Stimulated activated CD4-positive, alpha-beta T cell treated with anti-CD3 and anti-CD28 coated beads, TNF-alpha, amount 100 ng/mL, for 24 hours (primary cell): ENCODE measurements around the gene ZDHHC9.
"Not testable (repeated sequence)": the region's sequence is repeated elsewhere in the genome, so short reads cannot be mapped to it uniquely, and the experiment has no call there.

ENCODE experiments used
- DNase-seq, 3 experiments: peaks; one replicate each; pipeline ENCODE4 v3.0.0-alpha.2; 2020; ENCODE audit warnings: low read depth in 3 of 3

The ZDHHC9 gene

DNA sequence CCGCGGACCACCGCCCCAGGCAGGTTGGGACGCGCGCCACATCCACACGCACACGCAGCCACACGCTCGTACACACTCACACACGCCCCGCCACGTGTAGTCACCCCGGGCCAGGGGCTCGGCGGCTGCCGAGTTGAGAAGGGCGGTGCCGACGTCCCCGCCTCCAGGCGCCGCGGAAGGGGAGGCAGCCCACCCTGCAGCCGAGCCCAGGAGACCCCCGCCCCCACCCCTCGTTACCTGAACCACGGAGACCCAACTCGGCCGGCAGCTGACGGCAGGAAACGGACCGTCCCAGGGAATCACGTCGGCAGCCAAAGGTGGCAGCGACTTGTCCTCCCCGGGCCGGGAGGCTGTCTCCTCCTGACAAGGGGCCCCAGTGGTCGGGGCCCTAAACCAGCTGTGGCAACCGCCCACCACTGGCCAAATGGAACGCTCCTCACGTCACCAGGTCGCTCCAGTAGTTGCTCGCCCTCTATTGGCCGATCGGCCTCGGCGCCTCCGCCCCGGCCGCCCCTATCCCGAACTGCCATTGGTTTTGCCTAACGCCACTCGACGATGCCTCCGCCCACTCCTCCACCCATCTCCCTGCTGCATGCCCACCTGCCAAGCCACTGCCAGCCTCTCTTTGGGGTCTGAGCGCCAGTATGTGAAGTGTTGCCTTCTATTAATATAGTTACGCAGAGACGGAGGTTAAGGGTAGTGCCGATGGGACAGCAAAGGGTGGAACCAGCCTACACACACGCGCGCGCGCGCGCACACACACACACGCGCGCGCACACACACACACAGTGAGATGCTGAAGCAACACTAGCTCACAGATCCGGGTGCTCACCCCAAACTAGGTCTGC, at the start of gene ZDHHC9:
Gene ZDHHC9 (minus strand): TSS at position 428 of the 848 bp plus-strand sequence. CDS start 1,941 bp downstream, outside the sequence.
- peak; percentile 69 to 84 (median 70) for DNase-seq

DNA sequence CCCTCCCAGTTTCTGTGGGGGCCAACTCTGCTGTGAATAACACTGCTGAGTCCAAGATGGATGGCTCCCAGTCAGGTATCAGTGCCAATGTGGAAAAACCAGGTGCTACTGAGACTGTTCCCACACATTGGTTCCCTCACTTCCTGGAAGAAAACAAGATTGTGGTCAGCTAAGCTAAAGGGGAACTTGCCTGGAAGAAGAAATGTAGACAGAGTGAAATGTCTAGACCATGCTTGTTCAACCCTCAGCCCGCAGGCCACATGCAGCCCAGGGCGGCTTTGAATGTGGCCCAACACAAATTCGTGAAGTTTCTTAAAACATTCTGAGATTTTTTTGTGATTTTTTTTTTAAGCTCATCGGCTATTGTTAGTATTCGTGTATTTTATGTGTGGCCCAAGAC, 33.7 kb upstream of the ZDHHC9 start:
- no peak for DNase-seq

DNA sequence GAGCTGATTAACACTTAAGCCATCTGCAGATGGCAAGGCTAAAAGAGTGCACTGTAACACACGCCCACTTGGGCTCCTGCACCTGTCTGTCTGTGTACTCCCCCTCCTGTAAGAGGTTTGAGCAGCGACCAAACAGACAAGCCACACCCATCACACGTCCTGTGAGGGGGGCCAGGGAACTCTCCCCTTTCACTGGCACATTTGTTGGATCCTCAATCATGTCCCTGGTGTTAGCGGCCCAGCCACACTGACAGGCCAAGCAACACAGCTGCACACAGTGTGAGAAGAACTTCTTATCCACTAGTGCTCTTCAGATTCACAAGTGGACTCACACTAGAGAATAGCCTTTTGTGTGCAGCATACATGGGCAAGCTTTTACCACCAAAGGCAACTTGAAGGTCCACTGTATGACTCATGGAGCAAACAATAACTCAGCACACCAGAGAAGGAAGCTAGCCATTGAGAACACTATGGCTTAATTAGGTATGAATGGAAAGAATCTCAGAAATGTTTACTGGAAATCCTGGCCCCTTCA, 33.2 kb upstream of the ZDHHC9 start:
- DNase-seq = no peak

DNA sequence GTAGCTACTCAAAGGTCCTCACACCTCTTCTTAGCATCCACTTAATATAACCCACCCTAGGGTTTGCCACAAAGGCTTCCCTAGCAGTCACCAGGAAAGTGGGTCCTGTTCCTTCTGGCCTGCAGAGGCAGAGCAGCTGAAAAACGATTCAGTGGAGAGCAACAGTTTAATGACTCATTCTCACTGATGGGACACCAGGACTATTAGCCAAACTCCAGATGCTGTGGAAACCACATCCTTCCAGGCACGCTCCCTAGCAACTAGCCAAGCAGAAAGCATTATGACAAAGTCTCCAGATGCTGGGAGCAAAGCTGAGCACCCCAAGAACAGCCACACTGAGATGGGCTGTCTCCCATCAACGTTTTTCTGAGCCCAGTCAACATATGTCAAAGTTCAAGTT, 32.0 kb upstream of the ZDHHC9 start:
- no peak for DNase-seq

DNA sequence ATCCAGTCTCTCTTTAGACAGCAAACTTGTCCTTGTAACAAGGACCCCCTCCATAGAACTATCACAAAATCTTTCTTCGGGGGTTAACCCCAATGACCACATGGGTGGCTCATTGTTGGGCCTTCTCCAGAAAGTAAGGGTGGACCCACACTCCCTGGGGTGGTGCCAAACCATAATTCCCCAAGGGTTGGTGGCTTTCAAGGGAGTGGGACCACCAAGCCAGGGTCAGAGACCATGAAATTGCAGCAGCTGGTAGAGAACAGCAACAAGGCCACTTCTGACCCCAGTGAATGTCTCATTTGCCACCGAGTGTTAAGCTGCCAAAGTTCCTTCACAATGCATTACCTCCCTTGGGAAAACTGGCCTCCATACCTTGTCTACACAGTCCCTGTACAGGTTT, 28.8 kb upstream of the ZDHHC9 start:
- DNase-seq = no peak

DNA sequence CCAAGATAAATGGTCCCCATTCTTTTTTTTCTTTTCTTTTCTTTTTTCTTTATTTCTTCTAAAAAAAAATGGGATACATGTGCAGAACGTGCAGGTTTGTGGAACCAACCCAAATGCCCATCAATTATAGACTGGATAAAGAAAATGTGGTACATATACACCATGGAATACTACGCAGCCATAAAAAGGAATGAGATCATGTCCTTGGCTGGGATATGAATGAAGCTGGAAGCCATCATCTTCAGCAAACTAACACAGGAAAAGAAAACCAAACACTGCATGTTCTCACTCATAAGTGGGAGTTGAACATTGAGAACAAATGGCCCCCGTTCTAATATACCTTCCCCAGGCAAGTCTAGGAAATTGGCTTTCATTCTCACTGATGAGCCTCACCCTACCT, 22.6 kb upstream of the ZDHHC9 start:
- DNase-seq = not testable (repeated sequence)

DNA sequence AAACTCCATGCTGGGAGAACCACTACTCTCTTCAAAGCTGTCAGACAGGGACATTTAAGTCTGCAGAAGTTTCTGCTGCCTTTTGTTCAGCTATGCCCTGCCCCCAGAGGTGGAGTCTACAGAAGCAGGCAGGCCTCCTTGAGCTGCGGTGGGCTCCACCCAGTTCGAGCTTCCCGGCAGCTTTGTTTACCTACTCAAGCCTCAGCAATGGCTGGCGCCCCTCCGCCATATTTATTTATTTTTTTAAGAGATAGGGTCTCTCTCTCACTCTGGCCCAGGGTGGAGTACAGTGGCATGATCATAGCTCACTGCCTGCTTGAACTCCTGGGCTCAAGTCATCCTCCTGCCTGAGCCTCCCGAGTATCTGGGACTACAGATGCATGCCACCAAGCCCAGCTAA, 15.4 kb upstream of the ZDHHC9 start:
- DNase-seq = not testable (repeated sequence)

DNA sequence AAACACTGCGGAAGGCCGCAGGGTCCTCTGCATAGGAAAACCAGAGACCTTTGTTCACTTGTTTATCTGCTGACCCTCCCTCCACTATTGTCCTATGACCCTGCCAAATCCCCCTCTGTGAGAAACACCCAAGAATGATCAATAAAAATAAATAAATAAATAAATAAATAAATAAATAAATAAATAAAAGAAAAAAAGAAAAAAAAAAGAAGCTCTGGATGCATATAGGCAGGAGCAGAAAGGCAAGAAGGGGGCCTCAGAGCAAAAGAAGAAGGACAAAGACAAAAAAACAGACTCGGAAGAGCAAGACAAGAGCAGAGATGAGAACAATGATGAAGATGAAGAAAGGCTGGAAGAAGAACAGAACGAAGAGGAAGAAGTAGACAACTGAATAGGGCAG, 8.1 kb upstream of the ZDHHC9 start:
- not testable (repeated sequence) for DNase-seq

DNA sequence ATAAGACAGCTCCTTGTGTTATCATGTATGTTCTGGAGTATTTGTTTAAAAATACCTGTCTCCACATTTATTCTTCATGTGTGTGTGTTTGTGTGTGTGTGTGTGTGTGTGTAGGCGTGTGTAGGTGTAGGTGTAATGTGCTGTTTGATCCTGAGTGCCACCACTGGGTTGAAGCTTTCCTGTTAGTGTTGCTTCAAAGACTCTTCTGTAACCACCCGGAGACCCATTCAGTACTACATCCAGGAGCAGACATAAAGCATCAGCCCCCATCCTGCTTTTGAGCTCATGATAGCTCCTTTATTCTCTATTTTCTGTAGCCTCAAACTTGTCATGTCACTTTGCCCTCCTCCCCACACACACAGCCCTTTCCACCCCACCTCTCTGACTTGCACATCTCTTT, 3.0 kb upstream of the ZDHHC9 start:
- DNase-seq = no peak

DNA sequence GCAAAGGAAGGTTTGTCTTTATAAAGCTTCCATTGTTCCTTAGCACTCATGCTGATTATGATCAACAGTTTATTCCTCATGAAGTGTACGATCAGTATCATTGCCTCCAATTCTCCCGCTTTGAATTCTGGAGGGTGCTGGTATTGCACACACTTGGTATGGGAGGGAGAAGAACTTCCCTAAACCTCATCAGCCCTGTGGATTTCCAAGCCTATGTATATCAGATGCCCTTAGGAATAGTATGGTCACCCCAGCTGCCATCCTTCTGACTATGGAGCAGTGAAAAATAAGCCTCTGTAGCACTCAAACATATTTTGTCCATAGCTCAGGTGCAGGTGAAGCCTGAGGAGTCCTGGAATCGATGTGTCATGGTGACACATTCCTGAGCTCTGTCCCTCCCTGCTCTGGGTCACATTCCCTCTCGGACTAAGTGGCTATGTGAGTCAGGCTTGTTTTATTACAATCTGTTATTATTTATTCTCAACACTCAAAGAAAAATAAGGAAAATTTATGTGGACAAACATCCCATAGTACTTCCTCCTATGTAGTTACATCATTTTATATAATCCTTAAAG, 2.0 kb upstream of the ZDHHC9 start:
- no peak for DNase-seq

DNA sequence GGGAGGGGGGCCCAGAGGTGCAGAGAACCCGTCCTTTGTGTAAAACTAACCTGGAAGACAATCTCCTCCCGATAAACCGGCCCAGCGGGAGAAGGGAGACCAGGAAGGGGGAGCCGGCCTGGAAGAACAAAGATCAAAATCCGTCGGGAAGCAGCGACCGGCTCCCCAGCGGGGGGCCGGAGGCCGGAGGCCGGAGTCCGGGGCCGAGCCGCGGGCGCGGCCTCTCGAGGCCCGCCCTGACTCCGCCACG, 552 bp downstream of the ZDHHC9 start:
- no peak for DNase-seq

DNA sequence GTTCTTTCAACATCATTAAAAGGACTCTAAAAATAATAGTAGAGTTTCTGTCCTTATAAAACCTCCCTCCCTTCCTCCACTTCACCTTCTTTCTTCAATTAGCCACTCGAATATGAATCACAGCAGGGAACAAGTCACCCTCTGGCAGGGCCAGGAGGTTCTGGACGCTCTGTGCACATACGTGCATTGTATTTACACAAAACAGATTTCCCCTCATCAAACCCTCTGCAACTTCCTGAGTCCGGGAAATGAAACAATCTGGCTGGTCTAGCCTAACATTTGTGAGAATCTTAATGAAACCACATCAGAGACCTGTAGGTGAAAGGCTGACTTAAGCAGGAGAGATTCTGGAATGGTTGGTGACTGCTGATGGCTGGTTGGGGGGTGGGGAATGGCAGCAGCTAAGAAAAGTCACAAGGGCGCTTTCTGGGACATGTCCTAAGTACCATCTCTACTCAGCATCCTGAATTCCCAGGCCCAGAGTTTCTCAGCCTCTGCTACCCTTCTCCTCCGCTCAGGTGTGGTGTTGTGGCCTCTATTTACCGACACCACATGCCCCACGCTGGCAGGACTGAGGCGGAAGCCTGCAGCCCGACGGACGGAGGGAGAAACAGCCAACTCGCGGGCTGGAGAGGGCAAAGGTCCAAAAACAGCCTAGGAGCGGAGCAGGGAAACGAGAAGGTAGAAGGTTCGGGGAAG, 1.0 kb downstream of the ZDHHC9 start:
- DNase-seq = no peak

DNA sequence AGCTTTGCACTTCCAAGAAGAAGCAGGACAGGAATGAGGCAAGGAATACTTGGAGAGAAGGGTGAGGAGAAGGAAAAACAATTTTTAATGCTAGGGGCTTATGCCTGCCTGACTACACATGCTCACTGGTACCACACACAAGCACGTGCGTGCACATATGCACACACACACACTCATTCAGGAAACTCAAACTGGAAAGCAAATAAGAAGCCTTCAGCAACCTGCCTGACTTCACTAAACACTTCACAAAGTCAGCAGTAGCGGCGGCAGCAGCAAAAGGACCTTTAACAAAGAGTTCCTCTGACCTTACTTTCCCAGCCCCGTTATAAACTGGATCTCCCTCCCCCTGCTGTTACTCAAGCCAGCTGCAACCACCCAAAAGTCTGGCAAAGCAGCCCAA, 3.3 kb downstream of the ZDHHC9 start:
- no peak for DNase-seq

DNA sequence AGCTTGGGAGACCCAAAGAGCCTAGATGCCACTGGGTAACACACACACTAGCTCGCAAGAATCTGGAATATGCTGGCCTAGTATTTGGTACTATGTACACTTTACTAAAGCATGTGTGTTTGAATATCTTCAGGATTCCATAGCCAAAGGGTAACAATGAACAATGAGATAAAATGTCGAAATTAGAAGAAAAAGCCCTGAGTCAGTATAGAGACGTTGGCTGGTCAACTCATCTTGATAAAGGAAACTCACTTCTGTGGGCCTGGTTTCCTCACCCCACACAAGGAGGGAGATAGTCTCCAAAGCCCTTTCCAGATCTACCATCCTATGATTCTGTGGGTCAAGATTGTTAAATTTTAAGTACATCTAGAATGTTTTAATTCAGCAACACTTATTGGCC, 6.9 kb downstream of the ZDHHC9 start:
- no peak for DNase-seq

DNA sequence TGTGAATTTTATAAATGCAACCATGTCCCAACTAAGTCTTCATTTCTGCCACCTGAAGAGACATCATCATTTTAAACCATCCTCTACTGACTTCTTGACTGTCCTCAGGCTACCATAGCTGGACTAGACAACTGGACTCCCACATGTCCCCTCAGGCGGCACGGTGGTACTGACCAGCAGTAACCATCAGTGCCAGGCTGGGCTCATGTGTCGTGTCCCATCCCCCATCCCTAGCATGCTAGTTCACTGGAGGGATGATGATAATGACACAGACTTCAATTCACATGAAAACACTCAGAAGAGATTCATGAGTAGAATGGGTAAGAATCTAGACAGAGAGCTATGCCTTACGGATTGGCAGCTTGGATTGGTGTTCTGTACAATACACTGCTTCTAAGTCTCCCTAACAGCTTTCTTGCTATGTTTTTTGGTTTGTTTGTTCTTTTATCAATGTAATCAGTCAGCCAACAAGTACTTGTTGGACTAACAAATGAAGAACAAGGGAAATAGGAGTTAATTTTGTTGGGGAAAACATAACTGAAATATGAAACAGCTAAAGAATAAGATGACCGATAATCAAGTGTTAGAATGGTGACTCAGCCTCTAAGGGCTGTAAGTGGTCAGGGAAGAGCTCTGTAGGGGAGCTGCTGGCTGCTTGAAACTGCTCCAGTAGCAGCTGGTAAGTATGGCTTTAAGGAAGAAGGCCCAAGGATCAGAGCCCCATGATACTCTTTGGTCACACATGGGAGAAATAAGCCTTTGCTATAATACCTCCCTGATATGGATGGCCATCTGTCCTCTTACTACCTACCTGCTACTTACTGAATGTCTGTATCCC, 10.3 kb downstream of the ZDHHC9 start:
- no peak for DNase-seq

DNA sequence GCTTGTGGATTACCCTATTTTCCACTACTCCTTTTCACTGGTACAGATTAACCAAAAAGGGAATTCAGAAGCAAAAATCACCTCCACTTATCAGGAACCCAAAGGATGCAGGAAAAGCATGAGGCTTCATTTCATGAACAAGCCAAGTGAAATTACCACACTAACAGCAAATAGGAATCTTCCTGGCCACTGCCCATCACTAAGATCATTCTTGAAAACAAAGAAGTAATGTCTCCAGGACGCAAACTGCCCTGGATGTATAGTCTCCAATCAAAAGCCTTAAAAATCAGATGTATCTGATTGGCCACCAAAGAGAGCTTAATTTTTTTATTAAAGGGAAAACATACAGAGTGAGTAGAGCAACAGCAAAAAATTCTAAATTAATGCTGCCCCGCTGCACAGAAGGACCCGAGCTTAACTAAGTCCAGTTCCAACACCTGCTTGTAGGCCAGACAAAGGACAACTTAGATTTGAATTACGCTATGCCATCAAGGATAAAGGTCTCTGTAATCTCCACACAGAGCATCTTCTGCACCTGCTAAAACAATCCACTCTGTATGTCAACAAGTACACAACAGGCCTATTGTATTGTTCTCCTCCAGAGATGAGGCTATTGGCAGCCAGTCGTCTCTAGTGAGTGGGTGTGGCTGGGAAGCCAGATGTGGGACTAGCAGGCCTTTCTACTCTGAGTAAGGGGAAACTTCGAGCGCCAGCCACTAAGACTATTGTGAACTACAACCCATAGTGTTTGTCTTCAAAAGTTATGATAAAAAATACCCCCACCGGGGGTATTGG, 12.4 kb downstream of the ZDHHC9 start:
- no peak for DNase-seq

DNA sequence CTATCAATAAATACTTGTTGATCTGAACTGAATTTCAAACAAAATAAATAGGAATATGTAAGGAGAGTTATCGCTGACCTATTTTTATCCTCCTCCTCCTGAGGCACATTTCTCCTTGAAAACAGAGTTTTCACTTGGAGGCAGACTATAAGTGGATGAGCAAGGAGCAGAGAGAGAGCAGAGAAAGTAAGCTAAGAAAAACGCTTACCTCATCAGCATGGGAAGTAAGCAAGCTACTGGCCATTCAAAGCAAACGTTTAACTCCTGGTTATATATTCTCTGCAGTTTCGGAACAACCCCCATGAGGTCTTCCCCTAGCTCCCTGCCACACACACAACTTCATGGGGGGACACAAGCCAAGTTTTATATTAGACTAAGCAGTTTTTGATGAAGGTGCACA, 13.2 kb downstream of the ZDHHC9 start:
- DNase-seq = no peak

DNA sequence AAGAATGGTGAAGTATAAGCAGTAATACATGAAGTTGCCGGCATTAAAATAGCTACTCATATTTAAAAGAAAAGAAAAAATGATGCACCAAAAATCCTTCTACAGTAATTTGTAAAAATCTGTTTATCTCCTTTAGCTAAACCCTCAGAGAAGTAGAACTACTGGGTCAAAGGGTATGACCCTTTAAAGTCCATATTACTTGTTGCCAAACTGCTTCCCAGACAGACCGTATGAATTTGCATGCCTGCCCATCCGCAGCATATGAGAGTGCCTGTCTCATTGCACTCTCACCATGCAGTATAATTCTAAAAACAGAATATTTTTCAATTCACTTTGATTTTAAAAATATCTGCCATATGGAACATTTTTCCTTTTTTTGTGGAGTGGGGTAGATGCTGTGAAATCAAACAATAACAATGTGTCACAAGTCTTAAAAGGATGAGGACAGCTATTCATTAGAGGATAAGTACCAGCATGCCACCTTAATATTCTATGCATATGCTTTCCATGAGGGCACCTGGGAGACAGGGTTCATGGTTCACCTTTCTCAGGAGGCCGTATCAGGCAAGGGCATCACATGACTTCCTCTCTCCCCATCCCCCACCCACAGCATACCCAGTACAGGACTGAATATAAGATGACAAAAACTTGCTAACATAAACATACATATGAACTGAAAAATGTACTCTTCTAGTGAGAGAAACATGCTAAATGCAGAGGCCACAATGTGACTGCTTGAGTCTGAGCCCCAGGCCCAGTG, 17.8 kb downstream of the ZDHHC9 start:
- no peak for DNase-seq

DNA sequence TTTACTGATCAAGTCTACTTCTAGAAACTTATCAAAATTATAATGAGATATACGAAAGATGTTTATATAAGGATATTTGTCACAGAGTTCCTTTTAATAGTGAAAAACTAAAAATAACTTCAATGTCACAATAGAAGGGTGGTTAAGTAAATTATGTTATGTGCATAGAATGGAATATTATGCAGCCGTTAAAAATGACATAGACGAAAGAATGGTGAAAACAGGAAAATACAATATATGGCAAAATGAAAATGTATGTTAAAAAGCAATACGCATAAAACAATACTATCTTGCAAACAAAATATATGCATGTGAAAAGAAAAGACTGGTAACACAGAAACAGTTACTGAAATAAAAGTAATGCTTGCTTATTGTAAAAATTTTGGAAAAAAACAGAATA, 19.1 kb downstream of the ZDHHC9 start:
- no peak for DNase-seq

DNA sequence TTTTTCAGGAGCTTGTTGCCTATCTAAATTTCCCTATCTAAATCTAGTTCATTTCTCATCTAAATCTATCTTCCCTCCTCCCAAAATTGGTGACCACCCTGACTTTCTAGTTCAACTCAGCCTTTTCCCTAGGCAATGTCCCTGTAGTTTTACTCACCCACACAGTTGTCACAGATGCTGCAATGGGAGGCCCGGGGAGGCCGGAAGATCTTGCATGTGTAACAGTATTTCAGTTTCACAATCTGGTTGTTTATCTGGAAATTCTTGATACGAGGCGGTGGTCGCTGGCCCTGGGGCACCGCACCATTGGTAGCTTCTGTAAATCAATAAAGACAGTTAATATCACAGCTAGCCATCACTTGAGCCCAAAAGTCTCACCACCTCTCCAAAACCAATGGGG, 20.2 kb downstream of the ZDHHC9 start:
- DNase-seq = peak in 1 of 3 experiments; percentile 18
